ENCODE measurements around the gene LINC00237.

LINC00237 gene

DNA sequence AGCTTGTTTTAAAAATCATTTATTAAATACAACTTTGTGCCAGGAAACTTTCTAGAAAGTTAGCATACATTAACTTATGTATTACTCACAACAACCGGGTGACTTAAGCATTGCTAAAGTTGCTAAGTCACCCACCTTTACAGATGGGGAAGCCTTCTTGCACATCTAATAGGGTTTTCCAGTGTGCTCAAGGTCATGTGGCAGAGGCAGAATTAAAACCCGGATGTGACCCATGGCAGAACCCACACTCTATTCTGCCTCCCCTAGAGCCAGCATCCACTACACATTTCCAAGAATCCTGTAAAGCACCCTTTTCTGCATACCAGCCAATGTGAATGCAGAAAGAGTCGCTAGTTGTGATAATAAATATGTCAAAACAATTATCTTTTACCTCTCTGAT is 13.4 kb downstream of the LINC00237 start:
- DNase-seq: no peak

DNA sequence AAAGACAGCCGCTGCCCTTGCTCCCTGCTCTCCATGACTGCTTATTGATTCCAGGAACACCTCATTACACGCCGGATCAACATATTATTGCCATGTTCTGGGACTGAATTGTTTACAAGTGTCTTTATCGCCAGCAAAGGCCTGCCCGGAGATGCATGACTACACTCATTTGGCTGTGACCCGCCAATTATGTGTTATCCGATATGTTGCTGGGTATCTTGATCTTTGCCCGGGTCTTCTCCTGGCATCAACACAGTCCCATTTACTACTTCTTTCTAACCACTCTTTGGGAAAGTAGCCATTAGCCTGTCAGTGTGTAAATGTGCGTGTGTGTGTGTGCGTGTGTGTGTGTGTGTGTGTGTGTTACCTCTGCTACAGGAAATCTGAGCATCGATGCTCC is 15.4 kb downstream of the LINC00237 start:
- DNase-seq: no peak

DNA sequence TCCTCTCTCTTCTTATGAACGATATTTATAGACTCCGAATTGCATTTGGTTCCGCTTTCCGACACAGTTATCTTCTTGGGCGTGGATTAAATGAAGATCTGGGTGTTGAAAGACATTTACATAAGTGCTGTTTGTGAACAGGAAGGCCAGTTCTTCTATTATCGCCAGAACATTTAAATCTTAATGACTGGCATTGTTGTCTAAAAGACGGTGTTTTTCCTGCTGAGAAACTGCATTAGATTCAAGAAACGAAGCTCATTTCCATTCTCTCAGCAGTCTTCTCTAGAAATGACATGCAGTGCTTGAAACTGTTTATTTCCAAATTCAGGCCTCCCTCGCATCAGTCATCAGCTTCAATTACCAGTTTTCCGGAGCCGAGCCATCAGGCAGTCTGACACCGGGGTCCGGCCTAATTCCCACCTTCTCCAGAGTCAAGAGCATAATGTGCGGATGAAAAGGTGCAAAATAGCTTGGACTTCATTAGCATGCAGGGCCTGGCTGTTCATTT is 16.0 kb downstream of the LINC00237 start:
- DNase-seq: no peak

DNA sequence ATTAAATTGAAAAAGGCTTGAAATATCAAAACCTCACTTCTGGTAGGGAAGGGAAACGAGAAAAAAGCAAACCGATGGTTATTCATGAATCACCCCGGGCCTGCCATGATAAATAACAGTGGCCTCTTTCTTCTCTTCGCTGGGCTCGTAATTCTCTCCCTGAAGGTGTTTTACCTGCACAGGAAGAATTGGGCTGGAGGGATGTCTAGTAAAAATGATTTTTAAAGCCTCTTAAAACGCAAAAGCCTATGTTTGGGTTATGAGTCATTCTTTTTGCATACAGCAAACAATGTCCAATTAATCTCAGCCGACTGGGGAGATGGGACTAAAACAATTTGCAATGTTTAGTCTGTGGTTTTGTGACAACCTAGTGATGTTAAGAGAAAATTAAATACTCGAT is 16.8 kb downstream of the LINC00237 start:
- DNase-seq: no peak

DNA sequence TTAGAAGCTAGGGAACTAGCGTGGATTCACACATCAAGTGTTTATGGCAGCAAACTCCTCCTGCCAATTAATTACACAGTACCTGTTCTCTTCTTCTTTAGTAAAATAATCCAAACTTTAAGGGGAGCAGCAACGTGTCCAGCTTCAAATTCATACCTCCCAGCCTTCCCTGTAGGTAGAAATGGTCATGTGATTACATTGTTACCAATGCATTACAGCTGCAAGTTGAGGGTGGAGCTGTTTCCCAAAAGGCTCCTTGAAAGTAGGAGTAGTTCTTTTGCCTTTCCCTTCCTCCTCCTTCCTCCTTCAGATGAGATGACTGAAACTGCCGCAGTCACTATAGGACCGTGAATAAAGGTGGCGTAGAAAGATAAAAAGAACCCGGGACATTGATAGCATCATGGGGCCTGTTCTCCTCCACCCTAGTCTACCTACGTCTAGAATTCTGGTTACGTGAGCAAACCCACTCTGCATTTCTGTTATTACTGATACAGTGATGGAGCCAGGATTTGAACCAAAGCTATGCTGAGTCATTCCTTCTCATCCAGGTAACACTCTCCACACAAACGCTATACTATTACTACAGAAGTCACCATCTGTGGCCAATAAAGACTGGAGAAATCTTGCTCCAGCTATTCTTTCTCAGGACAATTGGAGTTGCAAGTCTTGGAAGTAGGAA is 18.2 kb downstream of the LINC00237 start:
- no peak for DNase-seq

DNA sequence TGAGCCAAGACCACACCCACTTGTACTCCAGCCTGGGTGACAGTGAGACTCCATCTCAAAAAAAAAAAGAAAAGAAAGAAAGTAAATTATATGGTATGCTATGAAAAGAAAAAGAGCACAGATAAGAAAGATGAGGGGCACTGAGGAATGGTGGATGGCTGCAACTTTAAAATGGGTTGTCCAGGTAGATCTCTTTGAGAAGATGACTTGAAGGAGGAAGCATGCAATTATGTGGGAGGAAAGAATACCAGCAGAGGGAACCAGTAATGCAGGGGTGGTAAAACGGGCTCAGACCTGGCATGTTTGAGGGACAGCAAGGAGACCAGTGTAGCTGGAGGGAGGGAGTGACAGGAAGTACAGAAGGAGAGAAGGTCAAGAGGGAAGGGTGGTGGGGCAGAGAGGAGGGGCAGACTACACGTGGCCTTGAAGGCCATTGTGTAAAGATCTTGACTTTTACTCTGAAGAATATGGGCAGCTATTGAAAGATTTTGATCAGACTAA is 22.3 kb downstream of the LINC00237 start:
- DNase-seq: no peak

DNA sequence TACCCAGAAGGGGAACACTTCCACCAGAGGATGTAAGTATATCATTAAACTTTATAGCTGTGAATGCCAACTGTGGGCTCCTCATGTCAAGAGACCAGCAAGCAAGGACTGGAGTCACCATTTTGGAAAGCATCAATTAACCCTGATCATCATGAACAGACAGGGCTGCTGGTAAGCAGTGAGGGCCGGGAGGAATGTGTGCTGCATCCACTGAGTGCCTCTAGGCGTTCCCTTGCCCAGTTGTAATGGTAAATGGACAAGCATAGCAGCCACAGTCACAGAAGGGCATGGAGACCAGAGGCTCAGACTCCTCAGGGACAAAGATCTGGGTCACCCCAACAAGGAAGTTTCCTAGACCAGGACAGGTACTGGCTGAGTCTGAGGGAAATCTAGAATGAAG is 23.6 kb downstream of the LINC00237 start:
- DNase-seq: no peak

DNA sequence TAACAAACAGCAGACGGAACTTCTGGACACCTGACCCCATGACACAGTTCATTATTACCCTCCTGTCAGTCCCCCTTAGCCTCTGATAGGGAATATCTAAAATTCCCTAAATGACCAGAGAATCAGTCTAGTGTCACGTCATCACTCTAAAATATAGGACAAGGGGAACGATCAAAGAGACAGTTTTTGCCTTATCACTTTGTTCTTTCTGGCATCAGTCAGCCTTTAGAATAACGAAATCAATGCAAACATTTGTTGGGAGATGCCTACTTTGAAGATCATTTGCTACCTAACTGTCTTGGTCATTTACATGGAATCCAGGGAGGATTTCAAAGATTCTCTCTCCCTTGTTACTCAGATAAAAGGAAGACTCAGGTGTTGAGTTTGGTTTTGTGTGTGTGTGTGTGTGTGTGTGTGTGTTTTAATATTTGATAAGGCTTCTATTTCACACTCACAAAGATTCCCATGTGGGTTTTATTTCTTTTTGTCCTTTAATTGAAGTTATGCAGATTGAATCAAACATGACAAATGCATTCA is 28.3 kb downstream of the LINC00237 start:
- no peak for DNase-seq

DNA sequence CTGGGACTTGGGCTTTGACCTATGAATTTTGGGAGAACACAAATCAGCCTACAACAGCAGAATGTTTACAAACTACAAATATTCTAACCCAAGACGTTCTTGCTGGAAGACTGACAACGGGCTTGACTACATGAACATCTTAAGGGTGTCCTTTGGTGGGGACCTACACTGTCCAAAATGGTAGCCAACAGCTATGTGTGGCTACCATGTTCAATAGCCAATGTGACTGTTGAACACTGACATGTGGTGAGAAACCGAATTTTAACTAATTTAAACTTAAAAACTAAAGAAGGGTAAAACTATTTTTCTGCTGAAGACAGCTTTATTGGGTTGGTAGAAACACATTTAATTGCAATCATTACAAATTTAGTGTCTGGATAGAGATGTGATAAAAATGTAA is 30.1 kb downstream of the LINC00237 start:
- DNase-seq: no peak

DNA sequence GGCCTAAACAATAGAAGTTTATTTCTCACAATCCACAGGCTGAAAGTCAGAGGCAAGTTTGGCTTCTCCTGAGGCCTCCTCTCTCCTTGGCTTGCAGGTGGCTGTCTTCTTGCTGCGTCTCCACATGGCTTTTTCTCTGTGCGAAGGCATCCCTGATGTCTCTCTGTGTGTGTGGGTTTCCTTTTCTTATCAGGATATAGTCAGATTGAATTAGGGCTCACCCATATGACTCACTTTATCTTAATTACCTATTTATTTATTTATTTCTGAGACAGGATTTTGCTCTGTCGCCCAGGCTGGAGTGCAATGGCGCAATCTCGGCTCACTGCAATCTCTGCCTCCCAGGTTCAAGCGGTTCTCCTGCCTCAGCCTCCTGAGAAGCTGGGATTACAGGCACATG is 30.7 kb downstream of the LINC00237 start:
- no peak for DNase-seq

DNA sequence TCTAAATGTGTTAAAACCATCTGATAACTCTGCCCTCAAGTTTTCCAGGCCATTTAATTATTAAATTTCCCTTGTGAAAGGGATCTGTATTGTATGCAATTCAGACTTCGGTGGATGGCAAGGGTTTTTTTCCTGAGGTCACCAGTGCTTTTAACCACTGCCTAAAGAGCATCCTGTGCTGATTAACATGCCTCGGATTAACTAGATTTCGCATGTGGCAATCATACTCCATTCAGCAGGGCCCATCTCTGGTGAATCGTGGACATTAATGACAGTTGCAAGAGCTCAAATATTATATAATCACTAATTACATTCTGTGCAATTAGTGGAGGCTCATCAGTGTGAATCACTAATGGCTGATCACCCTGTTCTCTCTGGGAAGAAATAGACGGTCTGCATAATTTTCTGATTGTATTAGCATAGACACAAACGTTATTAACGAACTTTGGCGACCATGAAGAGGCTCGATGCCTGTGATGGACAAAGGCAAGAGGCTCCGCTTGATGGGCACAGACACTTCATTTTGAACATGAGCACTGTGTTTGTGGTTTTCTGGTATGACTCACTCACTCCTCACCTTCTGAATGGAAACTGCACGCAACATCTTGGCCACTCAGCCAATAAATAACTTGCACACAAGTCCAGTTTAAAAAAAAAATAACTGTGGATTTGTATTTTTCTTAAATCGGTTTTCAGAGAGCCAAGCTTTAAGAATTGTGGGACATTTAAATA is 31.4 kb downstream of the LINC00237 start:
- no peak for DNase-seq

DNA sequence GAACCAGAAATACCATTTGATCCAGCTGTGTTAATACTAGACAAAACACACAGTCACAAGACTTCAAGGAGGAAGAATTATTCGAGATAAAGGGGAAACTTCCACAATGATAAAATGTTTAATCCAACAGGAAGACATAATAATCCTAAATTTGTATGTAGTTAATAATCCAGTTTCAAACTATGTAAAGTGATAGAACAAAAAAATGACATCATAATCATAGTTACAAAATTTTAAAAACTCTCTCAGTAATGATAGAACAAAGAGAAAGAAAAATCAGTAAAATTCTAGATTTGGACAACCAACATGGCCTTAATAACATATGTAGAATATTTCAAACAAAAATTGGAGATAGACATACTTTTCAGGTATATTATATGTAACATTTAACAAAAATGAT is 38.9 kb downstream of the LINC00237 start:
- no peak for DNase-seq

DNA sequence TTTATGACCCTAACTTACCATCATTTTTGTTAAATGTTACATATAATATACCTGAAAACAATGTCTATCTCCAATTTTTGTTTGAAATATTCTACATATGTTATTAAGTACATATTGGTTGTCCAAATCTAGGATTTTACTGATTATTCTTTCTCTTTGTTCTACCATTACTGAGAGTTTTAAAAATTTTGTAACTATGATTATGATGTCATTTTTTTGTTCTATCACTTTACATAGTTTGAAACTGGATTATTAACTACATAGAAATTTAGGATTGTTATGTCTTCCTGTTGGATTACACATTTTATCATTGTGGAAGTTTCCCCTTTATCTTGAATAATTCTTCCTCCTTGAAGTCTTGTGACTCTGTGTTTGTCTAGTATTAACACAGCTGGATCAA is 41.2 kb downstream of the LINC00237 start:
- no peak for DNase-seq

DNA sequence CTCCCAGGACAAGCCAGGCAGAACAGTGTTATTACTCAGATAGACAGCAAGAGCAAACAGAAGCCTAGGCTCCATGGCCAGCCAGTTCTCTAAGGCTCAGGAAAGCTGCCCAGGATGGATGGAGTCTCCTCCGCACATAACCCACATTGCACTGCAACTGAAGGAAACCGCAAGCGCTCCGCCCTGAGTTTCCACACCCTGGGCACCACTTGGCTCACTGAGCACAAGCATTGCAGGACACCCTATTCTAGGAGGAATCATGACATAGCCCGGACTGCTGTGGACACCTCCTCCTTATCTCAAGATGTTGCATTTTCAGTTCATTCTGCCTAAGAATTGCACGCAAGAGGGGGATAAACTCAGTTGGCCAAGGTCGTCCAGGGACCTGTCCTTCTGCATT is 42.9 kb downstream of the LINC00237 start:
- no peak for DNase-seq

DNA sequence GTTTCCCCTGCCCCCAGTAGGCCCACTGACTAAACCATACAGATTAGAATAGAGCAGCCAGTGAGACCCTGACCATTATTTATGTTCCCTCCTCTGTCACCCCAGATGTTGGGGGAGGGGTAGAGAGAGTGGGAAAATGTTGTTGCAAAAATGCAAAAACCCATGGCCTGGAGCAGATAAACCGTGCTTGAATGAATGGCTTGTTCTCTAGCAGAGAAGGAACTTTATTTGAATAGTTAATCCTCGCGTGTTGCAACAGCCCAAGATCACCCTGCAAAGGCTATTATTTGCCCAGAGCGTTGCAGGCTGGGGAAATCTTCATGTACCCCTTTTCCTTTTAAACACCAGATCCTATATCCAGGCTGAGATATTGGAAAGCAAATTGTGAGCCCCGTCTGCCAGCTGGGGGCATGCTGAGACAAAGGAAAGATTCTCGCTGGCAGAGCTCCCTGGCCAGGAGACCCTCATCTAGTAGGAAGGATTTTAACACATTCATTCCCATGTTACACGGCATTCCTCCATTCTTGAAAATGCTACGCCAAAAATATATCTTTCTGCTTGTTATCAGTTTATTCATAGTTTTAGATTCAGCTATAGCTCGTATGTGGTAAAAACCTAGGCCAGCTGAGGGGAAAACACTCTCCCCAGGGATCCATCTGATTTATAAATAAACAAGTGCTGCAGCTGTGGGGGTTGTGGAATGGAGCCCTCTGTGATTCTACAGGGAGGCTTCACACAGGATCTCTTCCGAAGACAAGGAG is 53.0 kb downstream of the LINC00237 start:
- DNase-seq: no peak

DNA sequence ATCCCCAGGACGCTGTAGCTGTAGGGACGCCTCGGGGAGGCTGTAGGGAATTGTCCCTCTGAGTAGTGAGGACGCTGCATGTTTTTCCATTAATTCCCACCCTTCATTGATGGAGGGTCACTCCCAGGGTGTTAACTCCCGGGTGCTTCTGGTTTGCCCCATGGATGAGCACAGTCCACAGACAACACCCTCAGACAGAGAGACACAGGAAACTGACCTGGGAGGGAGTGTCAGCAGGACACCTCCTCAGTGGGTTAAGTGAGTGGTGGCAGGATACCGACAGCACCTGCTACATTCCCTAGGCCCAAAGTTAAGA is 53.5 kb downstream of the LINC00237 start:
- DNase-seq: no peak

DNA sequence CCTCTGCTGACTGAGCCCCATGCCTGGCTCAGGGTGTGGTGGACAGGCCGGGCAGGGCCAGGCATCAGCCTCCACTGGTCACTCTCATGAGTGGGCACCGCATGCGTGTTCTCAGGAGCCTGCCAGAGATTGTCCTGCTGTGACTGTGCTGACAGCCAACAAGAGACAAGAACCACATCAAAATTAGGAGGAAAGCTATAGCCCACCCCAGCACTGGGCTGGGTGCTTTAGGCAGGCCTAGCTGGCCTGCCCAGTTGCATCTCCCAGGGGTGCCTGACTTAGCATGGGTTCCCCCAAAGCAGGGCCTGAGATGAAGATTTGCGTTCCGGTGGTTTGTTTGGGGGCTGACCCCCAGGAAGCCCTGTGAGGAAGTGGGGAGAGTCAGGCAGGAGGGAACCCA is 53.9 kb downstream of the LINC00237 start:
- no peak for DNase-seq

DNA sequence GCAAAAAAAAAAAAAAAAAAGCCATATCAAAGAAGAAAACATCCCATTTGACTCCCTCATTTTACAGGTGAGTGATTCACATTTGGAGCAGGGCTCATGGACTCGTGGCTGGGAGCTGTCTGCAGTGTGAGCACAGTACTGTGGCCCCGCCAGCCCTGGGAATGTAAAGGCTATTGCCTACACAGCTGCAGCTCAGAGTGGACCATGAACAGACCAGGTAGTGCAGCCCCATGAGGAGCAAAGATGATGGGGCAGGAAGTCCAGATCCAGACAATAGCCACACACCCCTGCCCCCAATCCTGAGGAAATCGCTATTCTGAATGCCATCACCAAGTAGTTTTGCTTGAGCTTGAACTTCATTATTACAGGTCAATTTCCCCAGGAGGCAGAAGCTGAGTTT is 55.4 kb downstream of the LINC00237 start:
- no peak for DNase-seq

DNA sequence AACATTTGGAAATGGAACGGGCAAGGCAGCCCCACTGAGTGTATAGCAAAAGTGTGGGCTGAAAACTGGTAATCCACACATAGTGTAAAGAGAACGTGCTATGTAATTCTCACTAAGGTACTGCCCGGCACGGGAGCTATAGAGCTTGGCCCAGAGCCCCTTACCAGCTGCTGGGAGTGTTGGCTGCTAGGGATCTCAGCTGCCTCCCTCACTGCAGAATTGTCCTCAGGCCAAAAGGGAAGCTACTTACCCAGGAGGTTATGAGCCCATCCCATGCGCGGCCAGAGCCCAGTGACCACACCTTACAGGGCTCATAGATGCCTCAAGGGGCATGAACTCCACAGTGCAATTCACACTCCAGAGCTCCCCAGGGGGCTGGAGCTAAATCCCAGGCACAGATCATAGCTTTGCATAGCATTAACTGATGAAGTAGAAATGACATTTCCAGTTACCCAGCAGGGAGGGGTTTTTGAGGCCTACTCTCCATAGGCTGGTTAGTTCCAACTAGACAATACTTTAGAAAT is 56.8 kb downstream of the LINC00237 start:
- no peak for DNase-seq

DNA sequence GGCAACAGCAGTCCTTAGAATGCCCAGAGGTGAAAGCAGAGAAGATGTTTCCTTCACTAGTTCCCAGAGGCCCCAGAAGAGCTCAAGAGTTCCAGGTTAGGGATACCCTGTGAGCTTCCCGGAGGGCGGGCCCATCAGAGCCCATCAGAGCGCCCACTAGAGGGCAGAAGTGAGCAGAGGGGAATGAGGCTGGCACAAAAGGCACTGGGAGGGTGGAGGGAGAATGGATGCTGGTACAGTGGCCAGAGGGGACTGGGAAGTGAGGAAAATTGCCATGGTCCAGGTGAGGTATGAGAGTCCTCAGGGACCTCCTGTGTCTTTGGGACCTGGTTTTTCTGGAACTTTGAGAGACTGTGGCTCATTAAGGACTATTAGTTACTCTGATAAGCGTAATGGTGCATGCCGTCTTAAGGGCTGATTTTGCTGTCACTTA is 57.3 kb downstream of the LINC00237 start:
- no peak for DNase-seq

DNA sequence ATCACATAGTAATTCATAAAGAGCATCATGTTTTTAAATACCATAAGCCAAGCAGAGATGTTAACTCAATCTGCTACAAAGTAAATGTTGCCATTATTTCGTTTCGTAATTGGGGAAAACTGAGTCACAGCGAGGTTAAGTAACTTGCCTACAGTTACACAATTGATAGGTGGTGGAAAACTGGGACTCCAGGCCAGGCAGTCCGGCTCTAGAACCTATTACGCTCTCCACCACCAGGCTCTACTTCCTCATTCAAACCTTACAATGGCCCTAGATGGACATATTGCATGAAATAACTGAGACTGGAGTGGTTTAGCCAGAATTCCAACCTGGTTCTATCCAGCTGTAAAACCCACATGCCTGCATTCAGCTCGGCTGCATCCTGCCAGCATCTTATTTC is 58.2 kb downstream of the LINC00237 start:
- DNase-seq: no peak

DNA sequence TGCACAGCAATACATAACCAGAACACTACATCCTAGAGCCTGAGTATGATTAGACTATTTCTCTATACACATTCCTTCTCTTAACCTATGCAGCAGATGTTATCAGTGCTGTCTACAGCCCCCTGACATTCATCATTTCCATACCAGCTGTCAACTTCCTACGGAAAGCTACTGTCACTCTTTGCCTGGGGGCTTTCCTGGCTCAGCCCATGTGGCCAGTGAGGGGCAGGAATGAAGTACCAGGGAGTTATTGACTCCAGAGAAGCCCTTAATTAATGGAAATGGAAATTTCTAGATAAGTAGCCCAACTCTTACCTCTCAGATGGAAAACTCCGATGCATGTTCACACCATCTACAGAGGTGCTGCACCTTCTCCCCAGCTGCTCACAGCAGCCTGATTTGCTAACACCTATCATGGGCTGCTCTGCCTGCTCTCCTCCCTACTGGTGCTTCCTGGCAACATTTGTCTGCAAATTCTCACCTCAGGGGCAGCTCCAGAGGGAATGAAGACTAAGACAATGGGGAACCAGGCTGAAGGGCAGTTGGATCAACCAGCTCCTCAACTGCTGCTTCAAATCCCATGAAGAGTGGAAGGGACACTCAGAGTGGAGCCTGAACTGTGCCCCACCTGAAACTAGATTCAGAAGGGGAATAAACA is 59.6 kb downstream of the LINC00237 start:
- no peak for DNase-seq

Measured in cortex of kidney (tissue), 1 donor.